GM12878 (cell line): Measurements from ENCODE around the gene NFAT5. TPM values are rescaled to one million over a fixed set of nuclear protein-coding genes. Genes with fewer than 3 reads are reported as not detected.

ENCODE experiments used
- ATAC-seq: fragments of 200-7000 bp; cut with Tn5 transposase; 3 replicates; pipeline ENCODE4 v1.9.1; 2020; ENCODE audit warnings: mild to moderate bottlenecking, moderate library complexity
- BruUV-seq: library from RNA; stranded (reverse); fragments of 400-500 nt; replicated peaks from 2 replicates; lab custom pipeline; 2021; lab: Mats Ljungman, UMichigan
- CTCF ChIA-PET: fragments of 300-600 bp; sonication (Branson Sonifier 250); formaldehyde crosslinking; extraction: SDS; loops from one replicate; lab custom pipeline; 2021; ENCODE audit warnings: inconsistent platforms; lab: Yijun Ruan, JAX
- POLR2A ChIA-PET: fragments of 350-600 bp; formaldehyde crosslinking; extraction: SDS; loops from one replicate; lab custom pipeline; 2021; ENCODE audit warnings: inconsistent platforms; lab: Charles Lee
- RAD21 ChIA-PET: fragments of 300-600 bp; sonication (Branson Sonifier 250); formaldehyde crosslinking; loops from one replicate; lab custom pipeline; 2023; ENCODE audit warnings: antibody characterized with exemption; ENCODE audit not compliant: unreplicated experiment; lab: Charles Lee
- SMC1A ChIA-PET: fragments of 300-600 bp; sonication (Branson Sonifier 250); formaldehyde crosslinking; loops from one replicate; lab custom pipeline; 2023; ENCODE audit not compliant: unreplicated experiment, uncharacterized antibody; lab: Charles Lee
- DNase-seq: peaks from one replicate; pipeline ENCODE4 v3.0.0-alpha.2; 2011; ENCODE audit warnings: low read depth, low spot score
- FAIRE-seq: peaks from 3 replicates; lab custom pipeline; 2011; peaks lifted over from hg19 to GRCh38; lab: Jason Lieb, UNC
- H2AFZ ChIP-seq: 2 replicates; pipeline ENCODE4 v1.6.0; 2011; ENCODE audit warnings: low read depth, low read length, control low read depth; ENCODE audit not compliant: control insufficient read depth
- H3K27ac ChIP-seq: 2 replicates; pipeline ENCODE4 v1.5.1; 2011; ENCODE audit warnings: control low read depth; ENCODE audit not compliant: control insufficient read depth, insufficient read depth
- H3K27me3 ChIP-seq, 2 experiments: replicated peaks in 1 of 2; 2 replicates each; pipeline versions ENCODE4 v1.6.0 to v1.6.1; 2011; ENCODE audit warnings: low read length in 1 of 2; ENCODE audit not compliant: control insufficient read depth in 2 of 2, insufficient read depth in 2 of 2
- H3K36me3 ChIP-seq, 2 experiments: 2 replicates each; pipeline ENCODE4 v1.5.1; 2011; ENCODE audit warnings: low read length in 1 of 2; ENCODE audit not compliant: control insufficient read depth in 2 of 2, insufficient read depth in 2 of 2
- H3K4me1 ChIP-seq: 2 replicates; pipeline ENCODE4 v1.6.1; 2011; ENCODE audit warnings: mild to moderate bottlenecking, low read length, moderate library complexity, mixed read lengths; ENCODE audit not compliant: control insufficient read depth, insufficient read depth
- H3K4me2 ChIP-seq: 2 replicates; pipeline ENCODE4 v1.6.0; 2011; ENCODE audit warnings: control low read depth; ENCODE audit not compliant: control insufficient read depth, insufficient read depth
- H3K4me3 ChIP-seq: fragments of 200-600 bp; sonication (generic); 2 replicates; pipeline ENCODE4 v1.5.1; 2016
- H3K79me2 ChIP-seq: 2 replicates; pipeline ENCODE4 v1.6.0; 2011; ENCODE audit warnings: low read length; ENCODE audit not compliant: control insufficient read depth, insufficient read depth
- H3K9ac ChIP-seq: 2 replicates; pipeline ENCODE4 v1.8.0; 2011; ENCODE audit warnings: low read length, control low read depth, mixed read lengths; ENCODE audit not compliant: control insufficient read depth, insufficient read depth
- H3K9me3 ChIP-seq: replicated peaks from 3 replicates; pipeline ENCODE4 v1.5.1; 2011; ENCODE audit warnings: mild to moderate bottlenecking, low read length; ENCODE audit not compliant: control insufficient read depth, insufficient read depth
- H4K20me1 ChIP-seq: 2 replicates; pipeline ENCODE4 v1.6.0; 2011; ENCODE audit not compliant: control insufficient read depth, insufficient read depth
- IKZF1 ChIP-seq: fragments of 450-650 bp; conservative IDR thresholded peaks from 2 replicates; pipeline ENCODE4 v1.6.1; 2017; ENCODE audit warnings: antibody characterized with exemption, mild to moderate bottlenecking
- JUND ChIP-seq: IDR thresholded peaks from 2 replicates; pipeline ENCODE4 v1.6.1; 2012; ENCODE audit warnings: low read depth, mild to moderate bottlenecking, low read length, improper control_type of control experiment, moderate library complexity
- NFYB ChIP-seq: IDR thresholded peaks from 2 replicates; pipeline ENCODE4 v1.6.1; 2011; ENCODE audit warnings: low read depth, mild to moderate bottlenecking, low read length, improper control_type of control experiment, moderate library complexity; ENCODE audit not compliant: insufficient read depth
- POLR2AphosphoS2 ChIP-seq: IDR thresholded peaks from 2 replicates; pipeline ENCODE4 v1.6.1; 2011; ENCODE audit warnings: low read depth, mild to moderate bottlenecking, low read length, improper control_type of control experiment, moderate library complexity
- POLR2AphosphoS5 ChIP-seq: IDR thresholded peaks from 2 replicates; pipeline ENCODE4 v1.6.1; 2011; ENCODE audit warnings: mild to moderate bottlenecking, low read length, inconsistent platforms
- RCOR1 ChIP-seq: conservative IDR thresholded peaks from 2 replicates; pipeline ENCODE4 v1.6.1; 2012; ENCODE audit warnings: low read depth, low read length, improper control_type of control experiment
- RFX5 ChIP-seq: IDR thresholded peaks from 2 replicates; pipeline ENCODE4 v1.6.1; 2011; ENCODE audit warnings: low read depth, low read length, improper control_type of control experiment
- ZNF384 ChIP-seq: IDR thresholded peaks from 2 replicates; pipeline ENCODE4 v1.6.1; 2012; ENCODE audit warnings: low read depth, mild to moderate bottlenecking, low read length, improper control_type of control experiment, borderline replicate concordance
- WGBS: methylation state at CpG from one replicate; pipeline ENCODE4 v1.1.6; 2016; ENCODE audit warnings: low lambda C conversion rate; ENCODE audit not compliant: insufficient replicate concordance, insufficient coverage; ENCODE audit errors: missing lambda C conversion rate; 5-methylcytosine and 5-hydroxymethylcytosine counted together
- in situ Hi-C: fragments of 300-500 bp; cut with MboI; formaldehyde crosslinking; loops from 9 replicates; pipeline ENCODE4 v1.14.3; 2018; ENCODE audit warnings: mixed read lengths
- intact Hi-C: fragments of 100-400 bp; cut with micrococcal nuclease; formaldehyde crosslinking; loops from one replicate; pipeline ENCODE4 v1.14.2; 2022; ENCODE audit not compliant: unreplicated experiment
- polyA plus RNA-seq, 11 experiments: library from polyadenylated mRNA; depleted of rRNA in 4 of 11; unstranded in 6 of 11; stranded (reverse) in 5 of 11; fragments of >200 nt; fragmentation: Nextera tagmentation in 4 of 11; fragmentation: Illumina TruSeq in 1 of 11; extraction: Ambion mirVana in 4 of 11; extraction: Trizol in 1 of 11; gene quantifications; 1 replicate in 1 of 11; 2 replicates in 10 of 11; pipeline versions ENCODE4 v1.2.1 to v1.2.3, GENCODE V29; 2011 to 2016; ENCODE audit warnings: inconsistent platforms in 2 of 11, missing spikeins in 2 of 11, low read depth in 1 of 11
- total RNA-seq, 4 experiments: library from RNA; depleted of rRNA in 3 of 4; stranded (reverse); fragments of >200 nt in 3 of 4; fragmentation: Illumina TruSeq in 1 of 4; extraction: Trizol in 1 of 4; gene quantifications; 2 replicates each; pipeline versions ENCODE4 v1.2.1 to v1.2.3, GENCODE V29; 2013 to 2021
- TF ChIP-seq, protein P1 (sequence below): IDR thresholded peaks from 2 replicates; pipeline ENCODE4 v1.6.1; 2011; ENCODE audit warnings: borderline replicate concordance, low read depth, mild to moderate bottlenecking, moderate library complexity, low read length; ENCODE audit not compliant: insufficient read depth, poor library complexity, severe bottlenecking

Gene NFAT5
- total and polyA plus RNA-seq, 10 of the 15 experiments (the other 5 are each of a cell fraction or from before 2014, with no cell fraction given) = 0.58 to 31.5 (median 12.7) TPM

GRCh38 chr16:69626256-69626655 lies 60.5 kb downstream of the NFAT5 start:
- TF ChIP-seq IKZF1 = no peak
- TF ChIP-seq JUND = no peak
- TF ChIP-seq RCOR1 = no peak
- TF ChIP-seq, all 136 proteins: peak for 0
- peaks cover 0 to 9% of the 10 kb centered on the region in 2 experiments for H3K36me3 ChIP-seq
- H3K4me1 ChIP-seq = no peaks in the 10 kb centered on the region
- in situ Hi-C loops = no loop called here
- H3K27ac ChIP-seq = no peak overlapping the region
- no peak overlapping the region for H3K4me3 ChIP-seq
- ChIA-PET SMC1A (interaction anchor here (0.7 to 1.3 kb wide), 6 partner anchors 10 to 230 kb away, joined by 3 read pairs; no protein-coding TSS in a partner anchor), CTCF (no interaction called here), RAD21 (interaction anchor here (2.7 kb wide), 1 partner anchor 230 kb away, joined by 6 read pairs; no protein-coding TSS in a partner anchor), POLR2A (no interaction called here)
- FAIRE-seq (no peak), DNase-seq (no peak), ATAC-seq (no peak)
- intact Hi-C loops = no loop called here
- no peaks in the 10 kb centered on the region for H4K20me1 ChIP-seq
- no peak overlapping the region for H3K4me2 ChIP-seq
- no peak overlapping the region for H2AFZ ChIP-seq
- 74% methylated on average over 2 of the region's 2 CpGs for WGBS
- peaks cover 15% of the 10 kb centered on the region for H3K79me2 ChIP-seq
- BruUV-seq = no TSS peak
- H3K9ac ChIP-seq = no peak overlapping the region
- H3K27me3 ChIP-seq = no peaks in the 10 kb centered on the region
- no peaks in the 10 kb centered on the region for H3K9me3 ChIP-seq

DNA sequence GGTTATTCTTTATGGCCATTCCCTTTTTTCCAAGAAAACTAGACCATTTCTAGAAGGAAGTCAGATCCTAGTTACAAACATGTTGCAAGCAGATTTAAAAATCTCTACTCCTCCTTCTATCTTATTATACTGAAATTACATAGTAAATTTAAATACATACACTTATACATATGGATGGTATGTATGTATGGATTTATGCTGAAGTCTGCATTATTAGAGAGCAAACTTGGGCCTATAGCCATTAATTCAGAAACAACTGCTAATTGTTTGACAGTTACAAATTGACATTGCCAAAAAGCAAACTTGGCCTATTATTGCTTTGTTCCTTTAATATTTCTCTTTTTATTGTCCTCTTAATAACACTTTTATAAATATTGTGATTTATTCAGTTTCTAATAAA lies 67.1 kb downstream of the NFAT5 start:
- H3K27me3 ChIP-seq = no peaks in the 10 kb centered on the region
- intact Hi-C loops (no loop called here), in situ Hi-C loops (no loop called here)
- FAIRE-seq = no peak
- POLR2A ChIA-PET = interaction anchor here (1.0 kb wide), 1 partner anchor 235 kb away, joined by 4 read pairs; no protein-coding TSS in a partner anchor
- no peaks in the 10 kb centered on the region for H3K79me2 ChIP-seq
- peaks cover 4 to 20% of the 10 kb centered on the region in 2 experiments for H3K36me3 ChIP-seq
- no peak overlapping the region for H2AFZ ChIP-seq
- no peak for TF ChIP-seq NFYB
- TF ChIP-seq ZNF384 = no peak
- TF ChIP-seq, protein P1, sequence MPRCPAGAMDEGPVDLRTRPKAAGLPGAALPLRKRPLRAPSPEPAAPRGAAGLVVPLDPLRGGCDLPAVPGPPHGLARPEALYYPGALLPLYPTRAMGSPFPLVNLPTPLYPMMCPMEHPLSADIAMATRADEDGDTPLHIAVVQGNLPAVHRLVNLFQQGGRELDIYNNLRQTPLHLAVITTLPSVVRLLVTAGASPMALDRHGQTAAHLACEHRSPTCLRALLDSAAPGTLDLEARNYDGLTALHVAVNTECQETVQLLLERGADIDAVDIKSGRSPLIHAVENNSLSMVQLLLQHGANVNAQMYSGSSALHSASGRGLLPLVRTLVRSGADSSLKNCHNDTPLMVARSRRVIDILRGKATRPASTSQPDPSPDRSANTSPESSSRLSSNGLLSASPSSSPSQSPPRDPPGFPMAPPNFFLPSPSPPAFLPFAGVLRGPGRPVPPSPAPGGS = no peak
- no peak for TF ChIP-seq POLR2AphosphoS5
- TF ChIP-seq RFX5 = no peak
- no peak for TF ChIP-seq POLR2AphosphoS2
- no peaks in the 10 kb centered on the region for H4K20me1 ChIP-seq
- RAD21 ChIA-PET = no interaction called here
- H3K27ac ChIP-seq = no peak overlapping the region
- no peak overlapping the region for H3K4me2 ChIP-seq
- no peak overlapping the region for H3K9ac ChIP-seq
- no peak for ATAC-seq
- peaks cover 12% of the 10 kb centered on the region for H3K9me3 ChIP-seq
- H3K4me1 ChIP-seq = no peaks in the 10 kb centered on the region
- no TSS peak for BruUV-seq
- H3K4me3 ChIP-seq = no peak overlapping the region
- no peak for DNase-seq
- CTCF ChIA-PET = interaction anchor here (0.6 to 1.0 kb wide), 2 partner anchors 235 to 403 kb away, joined by 3 to 4 read pairs; no protein-coding TSS in a partner anchor
- SMC1A ChIA-PET = no interaction called here
